ENCODE results near the gene BLMH.

The BLMH gene

DNA sequence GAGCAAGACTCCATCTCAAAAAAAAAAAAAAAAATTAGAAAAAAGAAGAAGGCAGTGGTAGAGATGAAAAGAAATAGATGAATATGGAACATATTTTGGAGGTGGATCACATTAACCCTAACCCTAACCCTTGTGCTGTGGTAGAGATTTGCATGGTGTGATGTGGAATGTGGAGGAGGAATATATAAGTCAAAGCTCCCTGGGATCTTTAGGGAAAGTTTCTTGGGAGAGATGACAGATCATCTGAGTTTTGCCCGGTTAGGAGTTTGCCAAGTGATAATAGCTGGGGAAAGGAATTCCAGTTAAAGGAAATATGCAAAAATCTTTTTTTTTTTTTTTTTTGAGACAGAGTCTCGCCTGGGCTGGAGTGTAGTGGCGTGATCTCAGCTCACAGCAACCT is 13.0 kb upstream of the BLMH start:
- DNase-seq (ENCODE audit: low spot score), result no peak

DNA sequence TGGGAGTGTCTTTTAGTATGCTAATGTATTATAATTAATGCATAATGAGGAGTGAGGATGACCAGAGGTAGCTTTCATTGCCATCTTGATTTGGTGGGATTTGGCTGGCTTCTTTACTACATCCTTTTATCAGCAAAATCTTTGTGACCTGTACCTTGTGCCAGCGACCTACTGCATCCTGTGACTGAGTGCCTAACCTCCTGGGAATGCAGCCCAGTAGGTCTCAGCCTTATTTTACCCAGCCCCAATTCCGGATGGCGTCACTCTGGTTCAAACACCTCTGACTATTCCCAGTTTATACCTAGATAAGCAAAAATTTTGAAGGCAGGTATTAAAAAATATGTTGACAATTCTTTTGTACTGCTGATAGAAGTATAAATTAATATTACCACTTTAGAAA is 10.5 kb upstream of the BLMH start:
- no peak for DNase-seq (ENCODE audit: low spot score)

- no peak for DNase-seq (ENCODE audit: low spot score)
Measured at GRCh38 chr17:30300818-30301217, 9.1 kb upstream of the BLMH start.

GRCh38 chr17:30299000-30299399 is 7.3 kb upstream of the BLMH start:
- DNase-seq (ENCODE audit: low spot score), result no peak

DNA sequence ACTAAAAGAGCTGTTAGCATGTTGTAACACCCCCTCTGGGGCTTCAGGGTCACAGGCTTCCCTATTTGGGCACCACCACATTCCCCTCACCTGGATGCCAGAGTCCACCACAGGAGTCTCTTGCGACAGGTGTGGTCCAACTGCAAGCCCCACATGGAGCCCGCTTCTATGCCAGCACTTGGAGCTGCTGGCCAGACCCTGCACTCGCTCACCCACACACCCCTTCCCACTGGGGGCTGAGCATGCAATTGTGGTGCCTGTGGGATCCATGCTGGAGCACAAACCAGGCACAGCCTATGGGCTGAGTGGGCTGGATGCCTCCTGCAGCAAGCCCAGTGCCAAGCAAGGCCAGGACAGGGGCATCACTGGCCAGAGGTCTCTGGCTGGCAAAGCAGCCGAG is 6.0 kb upstream of the BLMH start:
- no peak for DNase-seq (ENCODE audit: low spot score)

DNA sequence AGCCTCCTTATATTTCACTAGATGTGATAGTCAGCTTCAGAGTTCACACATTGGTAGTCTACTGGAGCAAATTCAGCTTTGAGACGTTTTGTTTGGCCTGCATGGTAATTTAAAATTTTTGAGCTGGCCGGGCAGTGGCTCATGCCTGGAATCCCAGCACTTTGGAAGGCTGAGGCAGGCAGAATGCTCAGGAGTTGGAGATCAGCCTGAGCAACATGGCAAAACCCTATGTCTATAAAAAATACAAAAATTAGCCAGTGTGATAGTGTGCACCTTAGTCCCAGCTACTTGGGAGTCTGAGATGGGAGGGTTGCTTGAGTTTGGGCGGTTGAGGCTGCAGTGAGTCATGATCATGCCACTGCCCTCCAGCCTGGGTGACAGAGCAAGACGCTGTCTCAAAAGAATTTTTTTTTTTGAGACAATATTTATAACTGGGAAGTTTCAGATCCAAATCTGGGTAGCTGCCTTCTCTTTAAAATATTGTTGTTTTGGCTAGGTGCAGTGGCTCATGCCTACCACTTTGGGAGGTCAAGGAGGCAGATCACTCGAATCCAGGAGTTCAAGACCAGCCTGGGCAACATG is 4.8 kb upstream of the BLMH start:
- no peak for DNase-seq (ENCODE audit: low spot score)

GRCh38 chr17:30292286-30292858 is 628 bp upstream of the BLMH start:
- no peak for DNase-seq (ENCODE audit: low spot score)

- DNase-seq (ENCODE audit: low spot score), result peak; percentile 55
Measured at GRCh38 chr17:30290696-30291542, 825 bp downstream of the BLMH start.

- DNase-seq (ENCODE audit: low spot score), result no peak
Measured at GRCh38 chr17:30290077-30290476, 1.7 kb downstream of the BLMH start.

DNA sequence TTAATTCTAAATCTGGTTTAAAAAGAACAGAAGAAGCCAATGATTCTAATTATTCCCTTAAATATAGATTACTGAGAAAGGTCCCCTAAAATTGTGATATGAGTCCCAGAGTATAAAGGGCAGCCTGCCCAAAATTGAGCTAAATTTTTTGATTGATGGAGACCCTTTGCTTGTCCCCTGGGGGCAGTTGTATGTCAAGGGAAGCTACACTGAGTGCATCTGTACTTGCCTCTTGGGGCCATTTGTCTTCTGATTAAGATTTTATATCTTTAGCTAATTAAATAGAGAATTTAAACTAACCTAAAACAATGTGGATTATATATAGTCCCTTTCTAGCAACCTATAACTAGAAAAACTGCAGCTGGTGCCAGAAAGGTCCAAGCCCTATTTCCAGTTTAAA is 12.6 kb downstream of the BLMH start:
- no peak for DNase-seq (ENCODE audit: low spot score)

DNA sequence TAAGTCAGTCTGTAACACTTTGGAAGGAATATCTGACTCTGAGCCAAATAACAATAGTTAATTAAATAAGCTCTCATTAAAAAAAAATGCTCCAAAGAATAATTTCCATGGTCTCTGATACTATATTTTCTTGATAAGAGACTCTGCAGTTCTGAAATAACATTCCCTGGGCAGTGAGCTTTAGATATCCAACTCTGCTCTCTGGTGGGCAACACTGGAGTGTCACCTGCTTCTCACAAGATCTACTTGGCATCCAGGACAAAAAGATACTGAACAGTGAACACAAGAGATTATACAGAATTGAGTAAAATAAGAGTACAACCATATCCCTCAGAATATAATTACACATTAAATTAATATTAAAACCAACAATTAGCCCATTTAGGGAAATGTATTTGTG is 13.7 kb downstream of the BLMH start:
- no peak for DNase-seq (ENCODE audit: low spot score)

- DNase-seq (ENCODE audit: low spot score), result no peak
Measured at GRCh38 chr17:30275911-30276310, 15.8 kb downstream of the BLMH start.

GRCh38 chr17:30274887-30275286 is 16.9 kb downstream of the BLMH start:
- no peak for DNase-seq (ENCODE audit: low spot score)

- DNase-seq (ENCODE audit: low spot score), result no peak
Measured at GRCh38 chr17:30273373-30273772, 18.4 kb downstream of the BLMH start.

GRCh38 chr17:30271102-30271501 is 20.6 kb downstream of the BLMH start:
- no peak for DNase-seq (ENCODE audit: low spot score)

DNA sequence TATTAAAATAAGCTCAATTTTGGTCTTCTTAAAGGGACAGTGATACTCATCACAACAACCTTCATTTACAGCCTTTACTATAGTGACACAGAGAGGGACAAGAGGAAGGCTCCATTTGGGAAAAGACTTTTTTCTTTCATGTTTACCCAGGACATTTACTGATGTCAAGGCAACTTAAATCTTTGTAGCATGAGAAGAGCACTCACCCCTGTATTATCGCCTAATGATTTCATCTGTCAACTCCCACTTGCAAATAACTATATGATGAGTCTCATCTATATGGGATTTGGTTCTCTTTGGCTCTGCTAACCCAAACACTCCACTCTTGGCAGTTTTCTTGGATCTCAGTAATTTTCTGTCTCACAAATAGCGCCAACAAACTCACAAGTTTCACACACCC is 24.1 kb downstream of the BLMH start:
- DNase-seq (ENCODE audit: low spot score), result no peak

GRCh38 chr17:30263552-30264333 is 28.0 kb downstream of the BLMH start:
- DNase-seq (ENCODE audit: low spot score), result no peak

GRCh38 chr17:30256756-30257506 is 34.8 kb downstream of the BLMH start:
- DNase-seq (ENCODE audit: low spot score), result no peak

DNA sequence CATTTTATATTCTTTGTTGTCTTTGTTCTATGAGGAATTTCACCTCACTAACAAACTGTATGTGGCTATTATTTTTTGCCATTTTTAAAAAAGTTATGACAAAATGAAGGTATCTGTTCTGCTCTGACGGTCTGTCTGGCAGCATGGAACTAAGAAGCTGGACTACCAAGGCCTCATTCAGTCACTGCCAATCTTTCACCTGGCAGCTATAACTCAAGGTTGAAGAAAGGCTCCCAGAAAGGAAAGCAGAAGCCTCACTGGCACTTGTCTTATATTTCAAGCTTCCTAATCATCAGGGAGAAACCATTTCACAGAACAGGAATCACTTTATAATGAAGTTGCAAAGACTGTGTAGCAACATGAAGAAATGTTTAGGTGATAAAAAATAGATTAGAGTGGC is 37.6 kb downstream of the BLMH start:
- no peak for DNase-seq (ENCODE audit: low spot score)

DNA sequence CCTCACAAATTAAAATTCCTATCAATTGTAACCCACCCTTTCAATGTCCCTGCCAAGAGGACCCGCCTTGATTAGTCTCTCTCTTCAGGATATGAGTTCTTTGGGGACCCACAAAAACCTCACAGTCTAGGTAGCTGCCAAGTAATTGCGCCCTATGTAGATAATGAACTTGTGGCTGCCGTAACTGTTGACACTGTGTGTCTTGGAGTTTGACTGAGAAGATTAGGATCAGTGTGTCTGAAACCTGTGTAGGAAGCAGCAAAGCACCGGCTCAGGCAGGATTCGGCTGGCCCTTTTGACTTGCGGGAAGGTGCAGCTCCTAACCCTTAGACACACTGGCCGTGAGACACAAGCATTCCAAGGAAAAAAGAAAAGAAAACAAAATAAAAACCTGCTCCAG is 38.4 kb downstream of the BLMH start:
- DNase-seq (ENCODE audit: low spot score), result no peak

DNA sequence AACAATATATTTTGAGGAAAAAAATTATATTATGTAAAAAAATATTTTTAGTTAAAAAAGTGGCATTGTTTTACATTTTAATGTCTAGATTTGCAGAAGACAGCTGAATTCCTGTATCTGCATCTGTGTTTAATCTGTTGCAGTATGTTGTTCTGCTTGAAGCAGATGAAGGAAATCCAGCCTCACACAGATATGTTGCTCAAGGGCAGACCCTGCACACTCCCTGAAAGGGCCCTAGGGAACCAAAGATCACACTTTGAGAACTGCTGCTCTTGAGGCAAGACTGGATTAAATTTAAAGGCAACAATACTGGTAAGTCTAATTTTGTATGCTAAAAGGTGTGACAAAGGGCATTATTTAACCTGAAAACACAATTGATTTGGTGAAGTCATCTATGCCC is 39.8 kb downstream of the BLMH start:
- DNase-seq (ENCODE audit: low spot score), result no peak

DNA sequence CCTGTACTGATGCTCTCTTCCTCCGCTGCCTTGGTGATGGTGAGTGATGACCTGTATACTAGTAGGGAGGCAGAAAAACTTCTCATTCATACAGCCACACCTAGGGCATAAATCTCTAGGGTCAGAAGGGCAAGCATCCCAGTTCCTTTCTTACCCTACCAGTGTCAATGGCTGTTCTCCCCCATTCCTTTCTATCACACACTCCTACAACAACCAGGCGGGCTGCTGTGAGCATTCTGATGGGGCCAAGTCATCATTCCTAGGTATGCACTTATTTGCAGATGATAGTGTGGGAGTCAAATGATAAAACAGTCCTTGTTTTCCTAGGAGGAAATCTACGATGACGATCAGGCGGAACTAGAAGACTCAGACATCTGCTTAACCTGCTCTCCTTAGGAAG is 42.3 kb downstream of the BLMH start:
- DNase-seq (ENCODE audit: low spot score), result no peak
